Osteoblast (primary cell): ENCODE data around the gene HSP90B1. TPM values are rescaled to one million over a fixed set of nuclear protein-coding genes. Genes with fewer than 3 reads are reported as not detected.

Source experiments
- DNase-seq: peaks from one replicate; pipeline ENCODE4 v3.0.0; 2011; ENCODE audit warnings: low spot score, mixed read lengths; ENCODE audit not compliant: insufficient read length; ENCODE audit errors: missing footprints
- H2AFZ ChIP-seq: 2 replicates; pipeline ENCODE4 v1.6.0; 2011; ENCODE audit warnings: mild to moderate bottlenecking, low read length
- H3K27ac ChIP-seq: 2 replicates; pipeline ENCODE4 v1.5.1; 2011; ENCODE audit warnings: mild to moderate bottlenecking, low read depth, low read length, moderate library complexity
- H3K27me3 ChIP-seq: 2 replicates; pipeline ENCODE4 v1.6.0; 2012; ENCODE audit warnings: mild to moderate bottlenecking, control low read depth, inconsistent platforms, low read length, moderate library complexity; ENCODE audit not compliant: insufficient read depth
- H3K36me3 ChIP-seq: 2 replicates; pipeline ENCODE4 v1.5.1; 2011; ENCODE audit warnings: mild to moderate bottlenecking, low read length, control low read depth, moderate library complexity; ENCODE audit not compliant: insufficient read depth
- H3K4me1 ChIP-seq: 2 replicates; pipeline ENCODE4 v1.5.1; 2011; ENCODE audit warnings: mild to moderate bottlenecking, low read length, control low read depth, moderate library complexity; ENCODE audit not compliant: insufficient read depth
- H3K4me2 ChIP-seq: 2 replicates; pipeline ENCODE4 v1.6.0; 2011; ENCODE audit warnings: mild to moderate bottlenecking, low read length; ENCODE audit not compliant: insufficient read depth
- H3K4me3 ChIP-seq: fragments of 200-600 bp; sonication (generic); 3 replicates; pipeline ENCODE4 v1.5.1; 2012; ENCODE audit warnings: mild to moderate bottlenecking, low read length, inconsistent platforms; ENCODE audit not compliant: insufficient read depth
- H3K79me2 ChIP-seq: 2 replicates; pipeline ENCODE4 v1.6.0; 2012; ENCODE audit warnings: mild to moderate bottlenecking, low read length, control low read depth, inconsistent platforms; ENCODE audit not compliant: insufficient read depth
- H3K9me3 ChIP-seq: 2 replicates; pipeline ENCODE4 v1.5.1; 2011; ENCODE audit warnings: low read depth, low read length, control low read depth
- H4K20me1 ChIP-seq: 2 replicates; pipeline ENCODE4 v1.6.0; 2012; ENCODE audit warnings: mild to moderate bottlenecking, low read length, control low read depth; ENCODE audit not compliant: insufficient read depth
- total RNA-seq: library from RNA; depleted of rRNA; stranded (reverse); fragments of >200 nt; gene quantifications from 2 replicates; pipeline ENCODE4 v1.2.3, GENCODE V29; 2012
- TF ChIP-seq, protein P1 (sequence below): IDR thresholded peaks from 2 replicates; pipeline ENCODE4 v1.5.1; 2011; ENCODE audit warnings: mild to moderate bottlenecking, low read depth, low read length, moderate library complexity; ENCODE audit errors: extremely low read depth

HSP90B1 gene
- total RNA-seq, 1 donor = 430 TPM

DNA sequence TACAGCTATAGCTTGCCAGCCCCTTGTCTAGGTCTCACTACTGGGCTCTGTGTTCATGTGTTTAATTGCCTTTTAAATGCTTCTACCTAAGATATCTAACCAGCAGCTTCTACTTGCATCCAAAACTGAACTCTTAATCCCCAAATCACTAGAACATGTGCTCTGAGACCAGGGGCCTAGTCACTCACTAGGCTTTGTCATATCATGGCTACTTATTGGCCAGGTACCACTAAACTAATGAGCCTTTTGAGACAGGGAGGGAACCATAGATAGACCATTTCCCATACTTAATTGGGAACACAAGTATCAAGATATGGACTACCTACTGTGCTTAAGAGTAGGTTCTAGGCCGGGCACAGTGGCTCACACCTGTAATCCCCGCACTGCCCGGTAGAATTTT lies 6.5 kb downstream of the HSP90B1 start:
- H3K4me3 ChIP-seq = no peak overlapping the region
- TF ChIP-seq, protein P1, sequence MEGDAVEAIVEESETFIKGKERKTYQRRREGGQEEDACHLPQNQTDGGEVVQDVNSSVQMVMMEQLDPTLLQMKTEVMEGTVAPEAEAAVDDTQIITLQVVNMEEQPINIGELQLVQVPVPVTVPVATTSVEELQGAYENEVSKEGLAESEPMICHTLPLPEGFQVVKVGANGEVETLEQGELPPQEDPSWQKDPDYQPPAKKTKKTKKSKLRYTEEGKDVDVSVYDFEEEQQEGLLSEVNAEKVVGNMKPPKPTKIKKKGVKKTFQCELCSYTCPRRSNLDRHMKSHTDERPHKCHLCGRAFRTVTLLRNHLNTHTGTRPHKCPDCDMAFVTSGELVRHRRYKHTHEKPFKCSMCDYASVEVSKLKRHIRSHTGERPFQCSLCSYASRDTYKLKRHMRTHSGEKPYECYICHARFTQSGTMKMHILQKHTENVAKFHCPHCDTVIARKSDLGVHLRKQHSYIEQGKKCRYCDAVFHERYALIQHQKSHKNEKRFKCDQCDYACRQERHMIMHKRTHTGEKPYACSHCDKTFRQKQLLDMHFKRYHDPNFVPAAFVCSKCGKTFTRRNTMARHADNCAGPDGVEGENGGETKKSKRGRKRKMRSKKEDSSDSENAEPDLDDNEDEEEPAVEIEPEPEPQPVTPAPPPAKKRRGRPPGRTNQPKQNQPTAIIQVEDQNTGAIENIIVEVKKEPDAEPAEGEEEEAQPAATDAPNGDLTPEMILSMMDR = no peak
- H3K4me1 ChIP-seq = peaks cover 19% of the 10 kb centered on the region
- H2AFZ ChIP-seq = no peak overlapping the region
- H3K27ac ChIP-seq = no peak overlapping the region
- H4K20me1 ChIP-seq = peaks cover 30% of the 10 kb centered on the region
- no peak overlapping the region for H3K4me2 ChIP-seq
- H3K9me3 ChIP-seq = no peaks in the 10 kb centered on the region
- H3K79me2 ChIP-seq = peaks cover 60% of the 10 kb centered on the region
- no peak for DNase-seq
- H3K27me3 ChIP-seq = no peaks in the 10 kb centered on the region
- peaks cover 95% of the 10 kb centered on the region for H3K36me3 ChIP-seq

DNA sequence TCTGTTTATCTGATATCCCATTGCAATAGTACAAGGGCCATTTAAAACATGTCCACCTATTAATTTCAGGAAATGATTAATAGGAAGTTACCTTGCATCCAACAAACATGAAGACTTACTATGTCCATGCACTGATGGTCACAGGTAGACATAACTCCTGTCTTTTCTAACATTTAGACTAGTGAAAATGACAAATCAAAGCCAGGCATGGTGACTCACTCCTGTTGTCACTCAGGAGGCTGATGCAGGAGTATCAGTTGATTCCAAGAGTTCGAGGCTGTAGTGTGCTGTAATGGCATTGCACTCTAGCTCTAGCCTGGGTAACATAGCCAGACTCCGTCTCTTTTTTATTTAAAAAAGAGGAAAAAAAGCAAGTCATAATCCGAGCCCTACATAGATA lies 14.8 kb downstream of the HSP90B1 start:
- peaks cover 98% of the 10 kb centered on the region for H3K36me3 ChIP-seq
- no peak overlapping the region for H3K4me2 ChIP-seq
- H3K4me3 ChIP-seq = no peak overlapping the region
- no peaks in the 10 kb centered on the region for H3K4me1 ChIP-seq
- peaks cover 12% of the 10 kb centered on the region for H3K79me2 ChIP-seq
- no peak for DNase-seq
- H3K27me3 ChIP-seq = no peaks in the 10 kb centered on the region
- no peak overlapping the region for H2AFZ ChIP-seq
- H3K27ac ChIP-seq = no peak overlapping the region
- TF ChIP-seq, protein P1 = no peak
- H4K20me1 ChIP-seq = peaks cover 3% of the 10 kb centered on the region
- no peaks in the 10 kb centered on the region for H3K9me3 ChIP-seq

DNA sequence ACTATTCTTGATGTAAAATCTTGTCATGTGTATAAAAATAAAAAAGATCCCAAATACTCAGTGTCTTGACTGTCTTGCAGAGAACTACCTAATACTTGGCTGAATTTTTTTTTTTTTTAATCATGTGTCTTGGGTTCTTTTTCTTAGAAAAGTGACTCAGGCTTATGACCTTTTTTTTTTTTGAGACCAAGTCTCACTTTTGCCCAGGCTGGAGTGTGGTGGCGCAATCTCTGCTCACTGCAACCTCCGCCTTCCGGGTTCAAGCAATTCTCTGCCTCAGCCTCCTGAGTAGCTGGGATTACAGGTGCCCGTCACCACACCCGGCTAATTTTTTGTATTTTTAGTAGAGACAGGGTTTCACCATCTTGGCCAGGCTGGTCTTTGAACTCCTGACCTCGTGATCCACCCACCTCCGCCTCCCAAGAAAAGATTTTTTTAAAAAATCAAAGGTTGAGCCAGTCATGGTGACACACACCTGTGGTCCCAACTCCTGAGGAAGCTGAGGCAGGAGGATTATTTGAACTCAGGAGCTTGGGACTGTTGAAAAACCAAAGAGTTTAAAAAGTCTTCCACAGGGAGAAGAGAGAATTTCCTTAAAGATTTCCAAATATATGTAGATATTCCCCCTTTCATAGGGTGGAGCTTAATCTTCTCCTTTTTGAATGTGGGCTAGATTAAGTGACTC lies 17.8 kb downstream of the HSP90B1 start:
- H4K20me1 ChIP-seq = peaks cover 3% of the 10 kb centered on the region
- peak; percentile 19 for DNase-seq
- no peaks in the 10 kb centered on the region for H3K27me3 ChIP-seq
- H2AFZ ChIP-seq = no peak overlapping the region
- no peak overlapping the region for H3K4me2 ChIP-seq
- H3K4me1 ChIP-seq = no peaks in the 10 kb centered on the region
- TF ChIP-seq, protein P1 = no peak
- H3K79me2 ChIP-seq = peaks cover 26% of the 10 kb centered on the region
- H3K36me3 ChIP-seq = peaks cover 96% of the 10 kb centered on the region
- no peaks in the 10 kb centered on the region for H3K9me3 ChIP-seq
- no peak overlapping the region for H3K4me3 ChIP-seq
- H3K27ac ChIP-seq = no peak overlapping the region

DNA sequence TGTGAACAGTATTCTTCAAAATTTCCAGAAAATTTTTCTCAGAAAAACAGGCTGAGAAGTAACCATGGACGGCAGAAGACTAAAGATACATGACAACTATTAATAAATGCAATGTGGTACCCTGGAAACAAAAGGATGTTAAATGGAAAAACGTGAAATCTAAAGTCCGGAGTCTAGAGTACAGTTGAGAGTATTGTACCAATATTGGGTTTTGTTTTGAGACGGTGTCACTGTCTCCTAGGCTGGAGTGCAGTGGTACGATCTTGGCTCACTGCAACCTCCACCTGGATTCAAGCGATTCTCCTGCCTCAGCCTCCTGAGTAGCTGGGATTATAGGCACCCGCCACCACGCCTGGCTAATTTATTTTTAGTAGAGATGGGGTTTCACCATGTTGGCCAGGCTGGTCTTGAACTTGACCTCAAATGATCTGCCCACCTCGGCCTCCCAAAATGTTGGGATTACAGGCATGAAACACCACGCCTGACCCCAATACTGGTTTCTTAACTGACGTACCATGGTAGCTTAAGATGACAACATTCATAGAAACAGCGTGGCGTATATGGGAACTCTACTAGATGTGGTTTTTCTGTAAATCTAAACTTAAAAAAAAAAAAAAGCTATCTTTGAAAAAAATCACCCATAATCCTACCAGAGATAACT lies 18.7 kb downstream of the HSP90B1 start:
- peaks cover 3% of the 10 kb centered on the region for H4K20me1 ChIP-seq
- no peaks in the 10 kb centered on the region for H3K27me3 ChIP-seq
- no peaks in the 10 kb centered on the region for H3K4me1 ChIP-seq
- H3K9me3 ChIP-seq = no peaks in the 10 kb centered on the region
- H3K27ac ChIP-seq = no peak overlapping the region
- H3K36me3 ChIP-seq = peaks cover 96% of the 10 kb centered on the region
- H2AFZ ChIP-seq = no peak overlapping the region
- TF ChIP-seq, protein P1 = no peak
- peaks cover 32% of the 10 kb centered on the region for H3K79me2 ChIP-seq
- DNase-seq = no peak
- no peak overlapping the region for H3K4me2 ChIP-seq
- H3K4me3 ChIP-seq = no peak overlapping the region
